ENCODE results near the gene SPEN. TPM values are rescaled to one million over a fixed set of nuclear protein-coding genes. Genes with fewer than 3 reads are reported as not detected.
"Not testable (repeated sequence)": the region's sequence is repeated elsewhere in the genome, so short reads cannot be mapped to it uniquely, and the experiment has no call there.

The SPEN gene
- polyA plus RNA-seq, 1 experiment: 4.6 TPM

- Histone ChIP-seq H3K4me3 (ENCODE audit: low read depth, low read length) (no peak overlapping the region), H3K27me3 (ENCODE audit: control insufficient read depth, insufficient read depth, low read length) (no peaks in the 10 kb centered on the region), H3K36me3 (ENCODE audit: control insufficient read depth, insufficient read depth, low read length) (no peaks in the 10 kb centered on the region)
- no peak for DNase-seq (ENCODE audit: low read depth)
- ChIA-PET CTCF (interaction anchor here (1.0 to 2.7 kb wide), 7 partner anchors 9 to 178 kb away, joined by 3 to 18 read pairs (median 8); partner anchors contain the start of gene UQCRHL), POLR2A (interaction anchor here (0.6 kb wide), 1 partner anchor 17 kb away, joined by 3 read pairs; no protein-coding TSS in a partner anchor)
- TF ChIP-seq, protein P1, sequence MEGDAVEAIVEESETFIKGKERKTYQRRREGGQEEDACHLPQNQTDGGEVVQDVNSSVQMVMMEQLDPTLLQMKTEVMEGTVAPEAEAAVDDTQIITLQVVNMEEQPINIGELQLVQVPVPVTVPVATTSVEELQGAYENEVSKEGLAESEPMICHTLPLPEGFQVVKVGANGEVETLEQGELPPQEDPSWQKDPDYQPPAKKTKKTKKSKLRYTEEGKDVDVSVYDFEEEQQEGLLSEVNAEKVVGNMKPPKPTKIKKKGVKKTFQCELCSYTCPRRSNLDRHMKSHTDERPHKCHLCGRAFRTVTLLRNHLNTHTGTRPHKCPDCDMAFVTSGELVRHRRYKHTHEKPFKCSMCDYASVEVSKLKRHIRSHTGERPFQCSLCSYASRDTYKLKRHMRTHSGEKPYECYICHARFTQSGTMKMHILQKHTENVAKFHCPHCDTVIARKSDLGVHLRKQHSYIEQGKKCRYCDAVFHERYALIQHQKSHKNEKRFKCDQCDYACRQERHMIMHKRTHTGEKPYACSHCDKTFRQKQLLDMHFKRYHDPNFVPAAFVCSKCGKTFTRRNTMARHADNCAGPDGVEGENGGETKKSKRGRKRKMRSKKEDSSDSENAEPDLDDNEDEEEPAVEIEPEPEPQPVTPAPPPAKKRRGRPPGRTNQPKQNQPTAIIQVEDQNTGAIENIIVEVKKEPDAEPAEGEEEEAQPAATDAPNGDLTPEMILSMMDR (IDR thresholded peaks at IDR 0.05; ENCODE audit: insufficient read depth, low read depth, low read length): no peak
Observed at GRCh38 chr1:15816674-15817073, 30.8 kb upstream of the SPEN start.

DNA sequence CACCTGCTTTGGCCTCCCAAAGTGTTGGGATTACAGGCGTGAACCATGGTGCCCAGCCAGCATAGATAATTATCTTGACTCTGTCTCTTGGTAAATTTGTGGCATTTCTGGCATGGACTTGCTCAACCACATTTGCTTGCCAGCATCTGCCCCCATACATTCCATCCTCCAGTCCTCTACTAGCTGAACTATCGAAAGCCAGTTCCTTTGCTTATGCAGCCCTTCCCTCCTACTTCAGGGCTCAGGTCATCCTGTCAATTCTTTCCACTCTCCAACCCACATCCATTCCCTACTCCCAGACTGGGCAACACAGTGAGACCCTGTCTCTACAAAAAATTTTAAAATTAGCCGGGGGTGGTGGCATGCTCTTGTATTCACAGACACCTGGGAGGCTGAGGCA, 27.0 kb upstream of the SPEN start:
- CTCF ChIA-PET: interaction anchor here (0.9 to 1.2 kb wide), 2 partner anchors 29 to 175 kb away, joined by 3 to 4 read pairs; no protein-coding TSS in a partner anchor
- POLR2A ChIA-PET: no interaction called here
- no peak for DNase-seq (ENCODE audit: low read depth)
- no peaks in the 10 kb centered on the region for H3K36me3 ChIP-seq (ENCODE audit: control insufficient read depth, insufficient read depth, low read length)
- no peak overlapping the region for H3K4me3 ChIP-seq (ENCODE audit: low read depth, low read length)
- no peaks in the 10 kb centered on the region for H3K27me3 ChIP-seq (ENCODE audit: control insufficient read depth, insufficient read depth, low read length)
- TF ChIP-seq, protein P1 (IDR thresholded peaks at IDR 0.05; ENCODE audit: insufficient read depth, low read depth, low read length): no peak

DNA sequence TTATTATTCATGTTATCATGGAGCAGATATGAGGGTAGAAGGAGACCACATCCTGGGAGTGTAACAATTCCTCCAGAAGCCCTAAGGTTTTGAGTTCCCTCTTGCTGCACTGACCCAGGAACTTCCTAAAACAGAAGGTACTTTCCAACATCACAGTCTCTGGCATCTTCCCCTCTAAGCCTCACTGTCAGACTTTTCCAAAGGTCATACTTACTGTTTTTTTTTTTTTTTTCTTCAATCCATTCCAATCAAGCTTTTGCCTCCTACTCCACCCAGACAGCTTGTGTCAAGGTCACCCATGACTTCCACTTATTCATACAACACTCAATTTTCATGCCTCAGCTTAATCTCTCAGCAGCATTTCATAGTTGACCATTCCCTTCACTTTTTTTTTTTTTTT, 21.7 kb upstream of the SPEN start:
- no peak for DNase-seq (ENCODE audit: low read depth)
- Histone ChIP-seq H3K4me3 (ENCODE audit: low read depth, low read length) (no peak overlapping the region), H3K36me3 (ENCODE audit: control insufficient read depth, insufficient read depth, low read length) (no peaks in the 10 kb centered on the region), H3K27me3 (ENCODE audit: control insufficient read depth, insufficient read depth, low read length) (no peaks in the 10 kb centered on the region)
- TF ChIP-seq, protein P1 (IDR thresholded peaks at IDR 0.05; ENCODE audit: insufficient read depth, low read depth, low read length): no peak
- CTCF ChIA-PET: interaction anchor here (1.0 kb wide), 1 partner anchor 253 kb away, joined by 4 read pairs; no protein-coding TSS in a partner anchor
- POLR2A ChIA-PET: no interaction called here

- POLR2A ChIA-PET: no interaction called here
- H3K4me3 ChIP-seq (ENCODE audit: low read depth, low read length): no peak overlapping the region
- no peaks in the 10 kb centered on the region for H3K36me3 ChIP-seq (ENCODE audit: control insufficient read depth, insufficient read depth, low read length)
- CTCF ChIA-PET: no interaction called here
- no peaks in the 10 kb centered on the region for H3K27me3 ChIP-seq (ENCODE audit: control insufficient read depth, insufficient read depth, low read length)
- DNase-seq (ENCODE audit: low read depth): no peak
- TF ChIP-seq, protein P1 (IDR thresholded peaks at IDR 0.05; ENCODE audit: insufficient read depth, low read depth, low read length): no peak
Observed at GRCh38 chr1:15826810-15827507, 20.5 kb upstream of the SPEN start.

DNA sequence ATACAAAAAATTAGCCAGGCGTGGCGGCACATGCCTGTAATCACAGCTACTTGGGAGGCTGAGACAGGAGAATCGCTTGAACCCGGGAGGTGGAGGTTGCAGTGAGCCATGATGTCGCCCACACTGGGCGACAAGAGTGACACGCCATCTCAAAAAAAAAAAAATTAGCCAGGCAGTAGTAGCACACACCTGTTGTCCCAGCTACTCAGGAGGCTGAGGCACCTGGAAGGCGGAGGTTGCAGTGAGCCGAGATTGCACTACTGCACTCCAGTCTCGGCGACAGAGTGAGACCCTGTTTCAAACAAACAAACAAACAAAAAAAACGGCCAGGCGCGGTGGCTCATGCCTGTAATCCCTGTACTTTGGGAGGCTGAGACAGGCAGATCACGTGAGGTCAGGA, 19.9 kb upstream of the SPEN start:
- H3K36me3 ChIP-seq (ENCODE audit: control insufficient read depth, insufficient read depth, low read length); H3K27me3 ChIP-seq (ENCODE audit: control insufficient read depth, insufficient read depth, low read length); DNase-seq (ENCODE audit: low read depth); CTCF ChIA-PET; H3K4me3 ChIP-seq (ENCODE audit: low read depth, low read length); POLR2A ChIA-PET: not testable (repeated sequence)

DNA sequence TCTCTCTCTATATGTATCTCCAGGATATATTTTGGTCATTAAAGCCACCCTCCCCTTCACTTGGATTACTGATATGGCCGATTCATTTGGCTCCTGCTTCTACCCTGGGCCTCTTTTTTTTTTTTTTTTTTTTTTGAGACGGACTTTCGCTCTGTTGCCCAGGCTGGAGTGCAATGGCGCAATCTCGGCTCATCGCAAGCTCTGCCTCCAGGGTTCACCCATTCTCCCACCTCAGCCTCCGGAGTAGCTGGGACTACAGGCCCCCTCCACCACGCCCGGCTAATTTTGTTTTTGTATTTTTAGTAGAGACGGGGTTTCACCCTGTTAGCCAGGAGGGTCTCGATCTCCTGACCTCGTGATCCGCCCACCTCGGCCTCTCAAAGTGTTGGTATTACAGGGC, 18.6 kb upstream of the SPEN start:
- POLR2A ChIA-PET; H3K36me3 ChIP-seq (ENCODE audit: control insufficient read depth, insufficient read depth, low read length); H3K4me3 ChIP-seq (ENCODE audit: low read depth, low read length); H3K27me3 ChIP-seq (ENCODE audit: control insufficient read depth, insufficient read depth, low read length); DNase-seq (ENCODE audit: low read depth): not testable (repeated sequence)
- CTCF ChIA-PET: interaction anchor here (1.6 kb wide), 1 partner anchor 13 kb away, joined by 4 read pairs; no protein-coding TSS in a partner anchor
